Smooth muscle cell (in vitro differentiated cells): ENCODE data around the gene HIF3A. TPM values are rescaled to one million over a fixed set of nuclear protein-coding genes. Genes with fewer than 3 reads are reported as not detected.

Experiments used
- DNase-seq: peaks from one replicate; lab custom pipeline; 2025; ENCODE audit not compliant: unreplicated experiment; lab: John Stamatoyannopoulos, UW
- H2AFZ ChIP-seq: fragments of 200-600 bp; sonication (generic); 2 replicates; pipeline ENCODE4 v1.6.0; 2016; ENCODE audit warnings: antibody characterized with exemption, low read depth, mild to moderate bottlenecking
- H3F3A ChIP-seq: fragments of 200-600 bp; sonication (generic); 2 replicates; pipeline ENCODE4 v1.6.0; 2017; ENCODE audit warnings: antibody characterized with exemption, low read depth
- H3K27ac ChIP-seq: fragments of 200-600 bp; sonication (generic); 2 replicates; pipeline ENCODE4 v1.5.1; 2016; ENCODE audit warnings: low read depth, mild to moderate bottlenecking
- H3K27me3 ChIP-seq: fragments of 200-600 bp; sonication (generic); 2 replicates; pipeline ENCODE4 v1.6.1; 2016; ENCODE audit warnings: low read depth, mild to moderate bottlenecking
- H3K36me3 ChIP-seq: fragments of 200-600 bp; sonication (generic); 2 replicates; pipeline ENCODE4 v1.5.1; 2016; ENCODE audit warnings: low read depth
- H3K4me1 ChIP-seq: fragments of 200-600 bp; sonication (generic); 2 replicates; pipeline ENCODE4 v1.5.1; 2016; ENCODE audit warnings: low read depth
- H3K4me2 ChIP-seq: fragments of 200-600 bp; sonication (generic); 2 replicates; pipeline ENCODE4 v1.6.0; 2016; ENCODE audit warnings: mild to moderate bottlenecking
- H3K4me3 ChIP-seq: fragments of 200-600 bp; sonication (generic); 2 replicates; pipeline ENCODE4 v1.5.1; 2016; ENCODE audit warnings: mild to moderate bottlenecking
- H3K79me2 ChIP-seq: fragments of 200-600 bp; sonication (generic); 2 replicates; pipeline ENCODE4 v1.6.0; 2016; ENCODE audit warnings: low read depth, mild to moderate bottlenecking
- H3K9ac ChIP-seq: fragments of 200-600 bp; sonication (generic); 2 replicates; pipeline ENCODE4 v1.6.0; 2016; ENCODE audit warnings: low read depth
- H3K9me3 ChIP-seq: fragments of 200-600 bp; sonication (generic); replicated peaks from 2 replicates; pipeline ENCODE4 v1.5.1; 2016; ENCODE audit warnings: low read depth
- H4K20me1 ChIP-seq: fragments of 200-600 bp; sonication (generic); 2 replicates; pipeline ENCODE4 v1.6.0; 2016; ENCODE audit warnings: low read depth
- WGBS: methylation state at CpG from one replicate; pipeline ENCODE4 v1.1.7; 2016; ENCODE audit warnings: low lambda C conversion rate; 5-methylcytosine and 5-hydroxymethylcytosine counted together
- polyA plus RNA-seq: library from polyadenylated mRNA; unstranded; fragments of >200 nt; fragmentation: Nextera tagmentation; extraction: Ambion mirVana; gene quantifications from 2 replicates; pipeline ENCODE4 v1.2.1, GENCODE V29; 2016
- total RNA-seq: library from RNA; depleted of rRNA; stranded (reverse); fragments of >200 nt; gene quantifications from 2 replicates; pipeline ENCODE4 v1.2.3, GENCODE V29; 2014
- TF ChIP-seq, protein P1 (sequence below): fragments of 200-600 bp; sonication (generic); IDR thresholded peaks from 2 replicates; pipeline ENCODE4 v1.5.1; 2017; ENCODE audit warnings: borderline replicate concordance, mild to moderate bottlenecking, antibody characterized with exemption; ENCODE audit not compliant: insufficient read depth, poor library complexity, severe bottlenecking

The HIF3A gene
- total and polyA plus RNA-seq, 2 experiments from 2014 or later: 4.9 to 16.2 TPM

DNA sequence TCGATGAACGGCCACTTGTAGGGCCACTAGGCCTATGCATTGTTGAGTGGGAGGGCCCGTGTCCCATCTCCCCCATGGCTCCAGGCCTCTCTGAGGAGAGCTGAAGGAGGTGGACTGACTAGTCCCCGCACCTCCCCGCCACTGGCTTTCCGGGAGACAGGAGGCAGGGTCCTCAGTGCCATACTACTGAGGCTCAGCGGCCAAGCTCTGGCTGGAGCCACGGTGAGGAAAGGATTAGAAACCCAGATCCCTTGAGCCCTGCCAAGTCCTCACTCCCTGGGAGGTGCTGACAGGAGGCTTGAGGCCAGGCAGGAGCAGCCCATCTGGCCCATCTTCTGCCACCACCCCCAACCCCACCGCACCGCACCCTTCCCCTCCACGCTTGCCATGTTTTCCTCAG is 87.6 kb downstream of the HIF3A start:
- 92% methylated on average over 11 of the region's 11 CpGs for WGBS
- H3K4me3 ChIP-seq: no peak overlapping the region
- TF ChIP-seq, protein P1, sequence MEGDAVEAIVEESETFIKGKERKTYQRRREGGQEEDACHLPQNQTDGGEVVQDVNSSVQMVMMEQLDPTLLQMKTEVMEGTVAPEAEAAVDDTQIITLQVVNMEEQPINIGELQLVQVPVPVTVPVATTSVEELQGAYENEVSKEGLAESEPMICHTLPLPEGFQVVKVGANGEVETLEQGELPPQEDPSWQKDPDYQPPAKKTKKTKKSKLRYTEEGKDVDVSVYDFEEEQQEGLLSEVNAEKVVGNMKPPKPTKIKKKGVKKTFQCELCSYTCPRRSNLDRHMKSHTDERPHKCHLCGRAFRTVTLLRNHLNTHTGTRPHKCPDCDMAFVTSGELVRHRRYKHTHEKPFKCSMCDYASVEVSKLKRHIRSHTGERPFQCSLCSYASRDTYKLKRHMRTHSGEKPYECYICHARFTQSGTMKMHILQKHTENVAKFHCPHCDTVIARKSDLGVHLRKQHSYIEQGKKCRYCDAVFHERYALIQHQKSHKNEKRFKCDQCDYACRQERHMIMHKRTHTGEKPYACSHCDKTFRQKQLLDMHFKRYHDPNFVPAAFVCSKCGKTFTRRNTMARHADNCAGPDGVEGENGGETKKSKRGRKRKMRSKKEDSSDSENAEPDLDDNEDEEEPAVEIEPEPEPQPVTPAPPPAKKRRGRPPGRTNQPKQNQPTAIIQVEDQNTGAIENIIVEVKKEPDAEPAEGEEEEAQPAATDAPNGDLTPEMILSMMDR: no peak
- no peaks in the 10 kb centered on the region for H3K9me3 ChIP-seq
- no peak overlapping the region for H3K9ac ChIP-seq
- no peaks in the 10 kb centered on the region for H3F3A ChIP-seq
- DNase-seq: no peak
- peaks cover 11% of the 10 kb centered on the region for H3K36me3 ChIP-seq
- H3K79me2 ChIP-seq: no peaks in the 10 kb centered on the region
- H3K4me2 ChIP-seq: no peak overlapping the region
- no peaks in the 10 kb centered on the region for H3K27me3 ChIP-seq
- no peaks in the 10 kb centered on the region for H3K4me1 ChIP-seq
- H4K20me1 ChIP-seq: peaks cover 17% of the 10 kb centered on the region
- H2AFZ ChIP-seq: no peak overlapping the region
- no peak overlapping the region for H3K27ac ChIP-seq

DNA sequence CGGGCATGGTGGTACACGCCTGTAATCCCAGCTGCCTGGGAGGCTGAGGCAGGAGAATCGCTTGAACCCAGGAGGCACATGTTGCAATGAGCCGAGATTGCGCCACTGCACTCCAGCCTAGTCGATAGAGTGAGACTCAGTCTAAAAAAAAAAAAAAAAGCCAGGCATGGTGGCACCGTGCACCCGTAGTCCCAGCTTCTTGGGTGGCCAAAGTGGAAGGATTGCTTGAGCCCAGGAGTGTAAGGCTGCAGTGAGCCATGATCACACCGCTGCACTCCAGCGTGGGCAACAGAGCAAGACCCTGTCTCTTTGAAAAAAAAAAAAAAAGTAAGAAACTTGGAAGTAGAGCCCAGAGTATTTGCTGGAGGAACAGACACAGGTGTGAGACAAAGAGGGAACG is 88.8 kb downstream of the HIF3A start:
- Histone ChIP-seq H3F3A (no peaks in the 10 kb centered on the region), H3K9ac (no peak overlapping the region), H3K27ac (no peak overlapping the region), H3K4me2 (no peak overlapping the region), H3K79me2 (no peaks in the 10 kb centered on the region), H3K4me1 (no peaks in the 10 kb centered on the region), H3K27me3 (no peaks in the 10 kb centered on the region), H3K4me3 (no peak overlapping the region), H3K36me3 (peaks cover 11% of the 10 kb centered on the region), H2AFZ (no peak overlapping the region), H4K20me1 (peaks cover 17% of the 10 kb centered on the region), H3K9me3 (no peaks in the 10 kb centered on the region)
- WGBS: 88% methylated on average over 11 of the region's 11 CpGs
- DNase-seq: no peak
- TF ChIP-seq, protein P1: no peak

DNA sequence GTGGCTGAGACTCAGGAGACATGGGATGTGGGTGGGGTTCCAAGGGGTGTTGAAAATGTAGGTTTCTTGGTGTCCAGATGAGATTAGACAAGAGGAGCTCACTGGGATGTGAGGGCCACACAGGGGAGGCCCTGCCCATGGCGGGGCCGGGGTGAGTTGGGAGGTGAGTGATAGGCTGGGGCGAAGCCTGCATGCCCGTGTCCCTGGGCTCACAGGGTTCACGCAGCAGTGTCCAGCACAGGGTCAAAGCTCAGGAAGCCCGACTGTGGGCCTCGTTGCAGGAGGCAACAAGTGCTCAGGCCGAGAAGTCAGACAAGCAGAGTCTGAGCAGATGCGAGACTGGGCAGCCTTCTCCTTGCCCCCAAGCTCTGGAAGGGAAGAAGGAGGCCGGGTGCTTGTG is 89.3 kb downstream of the HIF3A start:
- TF ChIP-seq, protein P1: no peak
- no peak for DNase-seq
- Histone ChIP-seq H3K36me3 (peaks cover 10% of the 10 kb centered on the region), H3K4me3 (no peak overlapping the region), H4K20me1 (peaks cover 13% of the 10 kb centered on the region), H3K79me2 (no peaks in the 10 kb centered on the region), H3K9me3 (no peaks in the 10 kb centered on the region), H3K4me1 (no peaks in the 10 kb centered on the region), H3K9ac (no peak overlapping the region), H3K27ac (no peak overlapping the region), H3K4me2 (no peak overlapping the region), H3F3A (no peaks in the 10 kb centered on the region), H2AFZ (no peak overlapping the region), H3K27me3 (no peaks in the 10 kb centered on the region)
- WGBS: 97% methylated on average over 10 of the region's 10 CpGs

DNA sequence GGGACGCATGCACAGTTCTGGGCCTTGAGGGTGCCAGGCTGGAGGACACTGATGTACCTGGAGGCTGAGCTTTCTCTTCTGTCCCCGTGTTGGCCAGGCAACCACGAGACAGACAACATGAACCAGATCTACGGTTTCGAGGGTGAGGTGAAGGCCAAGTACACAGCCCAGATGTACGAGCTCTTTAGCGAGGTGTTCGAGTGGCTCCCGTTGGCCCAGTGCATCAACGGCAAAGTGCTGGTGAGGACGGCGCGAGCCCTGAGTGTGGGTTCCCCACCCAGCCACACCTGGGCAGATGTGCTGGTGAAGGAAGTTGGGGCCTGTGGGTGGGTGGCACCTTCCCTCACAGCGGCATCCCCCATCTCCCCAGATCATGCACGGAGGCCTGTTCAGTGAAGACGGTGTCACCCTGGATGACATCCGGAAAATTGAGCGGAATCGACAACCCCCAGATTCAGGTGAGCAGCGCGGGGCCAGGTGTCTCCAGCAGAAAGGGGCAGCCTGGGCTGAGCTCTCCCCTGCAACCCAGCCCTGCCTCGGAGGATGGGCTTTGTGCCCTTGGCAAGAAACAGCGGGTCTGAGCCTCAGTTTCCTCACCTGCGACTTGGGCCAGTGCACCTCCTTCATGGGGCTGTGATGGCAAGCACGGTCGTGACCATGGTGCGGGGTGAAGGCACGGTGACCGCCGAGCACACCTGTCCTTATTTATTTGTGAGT is 90.3 kb downstream of the HIF3A start:
- no peak for DNase-seq
- H3K9me3 ChIP-seq: no peaks in the 10 kb centered on the region
- peaks cover under 1% of the 10 kb centered on the region for H3F3A ChIP-seq
- 98% methylated on average over 30 of the region's 30 CpGs for WGBS
- no peak overlapping the region for H3K9ac ChIP-seq
- no peak overlapping the region for H3K4me3 ChIP-seq
- peaks cover 5% of the 10 kb centered on the region for H3K36me3 ChIP-seq
- H4K20me1 ChIP-seq: peaks cover 3% of the 10 kb centered on the region
- H3K27ac ChIP-seq: no peak overlapping the region
- no peak overlapping the region for H2AFZ ChIP-seq
- H3K4me2 ChIP-seq: no peak overlapping the region
- no peaks in the 10 kb centered on the region for H3K79me2 ChIP-seq
- H3K4me1 ChIP-seq: no peaks in the 10 kb centered on the region
- TF ChIP-seq, protein P1: no peak
- no peaks in the 10 kb centered on the region for H3K27me3 ChIP-seq
